Stomach smooth muscle (tissue), 2 donors: ENCODE data around the gene PIKFYVE.

Experiments used
- H3K27ac ChIP-seq: one replicate; pipeline ENCODE4 v1.7.0; 2013; ENCODE audit warnings: mild to moderate bottlenecking, low read length, inconsistent platforms
- H3K27me3 ChIP-seq, 2 donors: one replicate each; pipeline ENCODE4 v1.7.0; 2013; ENCODE audit warnings: low read length in 2 of 2; ENCODE audit not compliant: insufficient read depth in 2 of 2, control insufficient read depth in 1 of 2
- H3K36me3 ChIP-seq, 2 donors: one replicate each; pipeline ENCODE4 v1.7.0; 2013; ENCODE audit warnings: low read length in 2 of 2; ENCODE audit not compliant: control insufficient read depth in 2 of 2, insufficient read depth in 2 of 2
- H3K4me1 ChIP-seq: one replicate; pipeline ENCODE4 v1.7.0; 2013; ENCODE audit warnings: low read length; ENCODE audit not compliant: control insufficient read depth, insufficient read depth
- H3K4me3 ChIP-seq, 2 donors: one replicate each; pipeline ENCODE4 v1.7.0; 2013; ENCODE audit warnings: low read length in 2 of 2
- H3K9ac ChIP-seq, 2 donors: one replicate each; pipeline ENCODE4 v1.7.0; 2013; ENCODE audit warnings: low read length in 2 of 2, mild to moderate bottlenecking in 1 of 2
- H3K9me3 ChIP-seq, 2 donors: one replicate each; pipeline ENCODE4 v1.7.0; 2013; ENCODE audit warnings: low read length in 2 of 2; ENCODE audit not compliant: control insufficient read depth in 2 of 2
- donor health status: healthy.
- donor health status: Pancreatic carcinoma.

The PIKFYVE gene

DNA sequence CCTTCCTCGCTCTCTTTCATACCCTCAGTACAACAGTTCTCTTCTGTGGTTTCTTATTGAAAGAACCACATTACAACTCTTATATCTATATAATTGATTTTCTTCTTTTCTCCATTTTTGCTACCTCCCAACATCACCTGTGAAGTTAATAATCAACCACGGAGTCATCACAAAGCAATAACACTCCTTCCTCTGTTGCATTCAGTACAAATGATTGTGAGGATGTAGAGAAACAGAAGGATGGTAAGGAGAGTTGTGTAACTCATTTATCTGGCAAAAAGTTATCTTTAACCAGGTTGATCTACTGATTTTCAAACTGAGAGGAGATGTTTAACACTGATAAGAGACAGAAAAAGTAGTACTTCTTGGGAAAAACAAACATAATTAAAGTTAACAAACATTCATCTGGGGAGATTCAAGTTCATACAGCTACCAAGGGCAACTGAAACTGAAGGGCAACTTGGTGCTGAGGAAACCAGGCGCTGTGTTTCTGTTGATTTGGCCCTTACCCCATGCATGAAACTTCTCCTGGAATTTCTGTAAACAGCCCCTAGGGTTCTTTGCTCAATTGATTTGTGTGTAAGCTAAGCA is 25.3 kb upstream of the PIKFYVE start:
- peaks cover 16 to 24% of the 10 kb centered on the region in 2 donors for H3K36me3 ChIP-seq
- no peaks in the 10 kb centered on the region for H3K27me3 ChIP-seq
- H3K4me3 ChIP-seq, result no peak overlapping the region
- no peak overlapping the region for H3K9ac ChIP-seq
- H3K4me1 ChIP-seq, result no peaks in the 10 kb centered on the region
- H3K27ac ChIP-seq, result no peak overlapping the region
- no peaks in the 10 kb centered on the region for H3K9me3 ChIP-seq

DNA sequence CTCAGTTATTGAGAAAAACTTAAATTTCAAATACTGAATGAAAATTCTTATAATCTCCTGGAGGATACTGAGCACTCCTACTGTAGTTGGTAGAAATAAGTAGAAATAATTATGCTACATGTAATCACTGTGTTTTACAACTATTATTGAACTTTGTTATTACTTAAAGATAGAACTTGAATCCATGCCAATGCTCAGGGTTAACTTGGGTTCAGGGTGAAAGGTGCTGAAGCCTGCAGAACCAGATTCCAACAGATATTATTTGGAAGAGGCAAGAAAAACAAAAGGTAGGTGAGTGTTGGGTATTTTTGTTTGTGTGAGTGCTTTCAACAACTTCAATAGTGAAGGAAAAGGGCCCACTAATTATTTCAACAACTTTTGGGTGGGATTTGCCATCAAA is 21.6 kb upstream of the PIKFYVE start:
- no peak overlapping the region for H3K27ac ChIP-seq
- no peak overlapping the region for H3K9ac ChIP-seq
- H3K4me1 ChIP-seq, result no peaks in the 10 kb centered on the region
- no peaks in the 10 kb centered on the region for H3K9me3 ChIP-seq
- no peaks in the 10 kb centered on the region for H3K27me3 ChIP-seq
- H3K4me3 ChIP-seq, result no peak overlapping the region
- peaks cover 37% of the 10 kb centered on the region in 2 donors for H3K36me3 ChIP-seq

DNA sequence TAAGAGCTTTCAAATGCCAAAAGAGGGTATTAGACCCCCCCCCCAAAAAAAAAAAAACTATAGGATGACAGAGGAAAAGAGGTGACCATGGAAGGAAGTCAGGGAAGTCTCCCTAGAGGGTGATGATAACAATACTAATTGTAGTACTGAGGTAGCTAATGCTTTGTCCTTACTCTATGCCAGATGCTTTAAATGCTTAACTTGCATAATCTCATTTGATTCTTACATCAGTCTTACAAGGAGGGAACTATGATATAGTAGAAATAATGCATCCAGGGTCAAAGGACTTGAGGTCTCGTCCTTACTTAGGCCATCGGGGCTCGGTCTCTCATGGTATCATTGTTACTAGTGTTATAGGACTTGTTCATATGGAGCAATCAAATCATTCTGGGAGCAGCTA is 20.3 kb upstream of the PIKFYVE start:
- Histone ChIP-seq H3K4me3 (no peak overlapping the region), H3K4me1 (no peaks in the 10 kb centered on the region), H3K27me3 (no peaks in the 10 kb centered on the region), H3K27ac (no peak overlapping the region), H3K36me3 (peaks cover 30 to 38% of the 10 kb centered on the region in 2 donors), H3K9me3 (no peaks in the 10 kb centered on the region), H3K9ac (no peak overlapping the region)

DNA sequence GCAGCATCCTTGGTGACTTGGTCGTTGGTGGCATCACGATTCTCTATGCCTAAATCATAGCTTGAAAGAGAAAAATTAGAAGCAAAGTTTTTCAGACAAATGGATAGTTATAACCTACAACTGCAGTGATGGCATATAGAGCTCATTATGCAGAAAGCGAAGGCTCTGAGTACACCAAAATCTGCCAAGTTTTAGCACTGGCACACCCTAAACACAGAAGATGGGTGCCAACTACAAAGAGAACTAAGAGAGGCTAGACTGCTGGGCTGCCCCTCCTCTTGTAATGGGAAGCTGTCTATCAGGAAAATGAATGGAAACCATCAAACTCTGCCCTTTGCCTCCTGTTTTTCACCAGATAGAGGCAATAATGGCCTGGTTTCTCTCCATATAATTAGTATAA is 17.5 kb upstream of the PIKFYVE start:
- Histone ChIP-seq H3K9ac (no peak overlapping the region), H3K4me1 (peaks cover 3% of the 10 kb centered on the region), H3K36me3 (peaks cover 20 to 43% of the 10 kb centered on the region in 2 donors)

DNA sequence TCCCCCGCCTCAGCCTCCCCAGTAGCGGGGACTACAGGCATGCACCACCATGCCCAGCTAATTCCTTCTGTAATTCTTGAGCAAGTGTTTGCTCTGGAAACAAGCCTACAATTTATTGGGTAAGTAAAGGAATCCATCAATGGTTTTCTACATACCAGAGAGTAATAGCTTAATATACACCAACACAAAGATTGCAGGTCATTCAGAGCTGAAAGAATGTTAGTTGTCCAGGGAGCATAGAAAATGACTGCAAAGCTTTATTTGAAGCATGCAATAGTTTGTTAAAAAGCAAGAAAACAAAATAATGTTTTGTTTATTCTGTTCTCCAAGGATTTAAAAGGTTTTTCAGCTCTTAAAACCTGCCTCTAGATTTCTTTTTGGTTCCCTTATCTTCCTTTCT is 16.8 kb upstream of the PIKFYVE start:
- H3K36me3 ChIP-seq, result peaks cover 20 to 43% of the 10 kb centered on the region in 2 donors

More for the DNA sequence above, 17.5 kb upstream of the PIKFYVE start:
- no peak overlapping the region for H3K27ac ChIP-seq
- H3K27me3 ChIP-seq, result no peaks in the 10 kb centered on the region
- no peaks in the 10 kb centered on the region for H3K9me3 ChIP-seq
- no peak overlapping the region for H3K4me3 ChIP-seq

DNA sequence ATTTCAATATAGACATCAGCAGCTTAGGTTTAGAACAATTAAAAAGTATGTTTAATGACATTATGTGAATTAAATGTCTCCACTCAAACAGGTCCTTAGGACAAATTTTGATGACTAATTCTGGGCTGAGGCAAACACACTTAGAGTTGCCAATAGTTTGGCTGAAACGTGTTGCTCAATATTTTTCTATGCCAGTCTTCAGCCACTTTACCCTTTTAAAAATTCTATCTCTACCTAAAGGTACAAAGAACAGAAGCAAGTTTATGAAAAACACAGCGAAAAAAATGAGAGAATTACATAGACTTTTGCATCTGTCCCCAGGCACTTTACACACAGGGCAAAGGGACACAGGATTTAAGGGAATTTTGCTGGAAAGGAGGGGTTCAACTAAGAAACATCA is 15.7 kb upstream of the PIKFYVE start:
- peaks cover 17 to 40% of the 10 kb centered on the region in 2 donors for H3K36me3 ChIP-seq
- peaks cover 7% of the 10 kb centered on the region for H3K4me1 ChIP-seq
- H3K27ac ChIP-seq, result no peak overlapping the region
- no peaks in the 10 kb centered on the region for H3K27me3 ChIP-seq
- H3K9me3 ChIP-seq, result no peaks in the 10 kb centered on the region
- no peak overlapping the region for H3K4me3 ChIP-seq
- no peak overlapping the region for H3K9ac ChIP-seq

More for the DNA sequence above, 16.8 kb upstream of the PIKFYVE start:
- H3K9me3 ChIP-seq, result no peaks in the 10 kb centered on the region
- H3K4me3 ChIP-seq, result no peak overlapping the region
- no peak overlapping the region for H3K9ac ChIP-seq
- no peak overlapping the region for H3K27ac ChIP-seq
- H3K27me3 ChIP-seq, result no peaks in the 10 kb centered on the region
- H3K4me1 ChIP-seq, result peaks cover 7% of the 10 kb centered on the region

DNA sequence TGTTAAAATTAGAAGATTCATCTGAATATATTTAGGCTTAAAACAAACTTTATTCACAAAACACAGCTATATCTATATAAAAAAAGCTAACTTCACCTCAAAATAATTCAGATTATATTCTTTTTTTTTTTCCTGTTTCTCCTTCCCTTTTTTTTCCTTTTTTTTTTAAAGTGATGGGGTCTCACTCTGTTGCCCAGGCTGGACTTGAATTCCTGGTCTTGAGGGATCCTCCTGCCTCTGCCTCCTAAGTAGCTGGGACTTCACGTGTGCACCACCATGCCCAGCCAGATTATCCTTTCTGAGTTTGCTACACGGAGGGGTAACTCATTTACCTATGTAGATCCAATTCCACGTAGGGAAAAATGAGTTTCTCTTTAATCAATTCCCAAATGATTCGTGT is 15.0 kb upstream of the PIKFYVE start:
- H3K27me3 ChIP-seq, result no peaks in the 10 kb centered on the region
- H3K4me3 ChIP-seq, result no peak overlapping the region
- H3K9me3 ChIP-seq, result no peaks in the 10 kb centered on the region
- no peak overlapping the region for H3K27ac ChIP-seq
- peaks cover 17 to 34% of the 10 kb centered on the region in 2 donors for H3K36me3 ChIP-seq
- H3K4me1 ChIP-seq, result peaks cover 10% of the 10 kb centered on the region
- H3K9ac ChIP-seq, result no peak overlapping the region

DNA sequence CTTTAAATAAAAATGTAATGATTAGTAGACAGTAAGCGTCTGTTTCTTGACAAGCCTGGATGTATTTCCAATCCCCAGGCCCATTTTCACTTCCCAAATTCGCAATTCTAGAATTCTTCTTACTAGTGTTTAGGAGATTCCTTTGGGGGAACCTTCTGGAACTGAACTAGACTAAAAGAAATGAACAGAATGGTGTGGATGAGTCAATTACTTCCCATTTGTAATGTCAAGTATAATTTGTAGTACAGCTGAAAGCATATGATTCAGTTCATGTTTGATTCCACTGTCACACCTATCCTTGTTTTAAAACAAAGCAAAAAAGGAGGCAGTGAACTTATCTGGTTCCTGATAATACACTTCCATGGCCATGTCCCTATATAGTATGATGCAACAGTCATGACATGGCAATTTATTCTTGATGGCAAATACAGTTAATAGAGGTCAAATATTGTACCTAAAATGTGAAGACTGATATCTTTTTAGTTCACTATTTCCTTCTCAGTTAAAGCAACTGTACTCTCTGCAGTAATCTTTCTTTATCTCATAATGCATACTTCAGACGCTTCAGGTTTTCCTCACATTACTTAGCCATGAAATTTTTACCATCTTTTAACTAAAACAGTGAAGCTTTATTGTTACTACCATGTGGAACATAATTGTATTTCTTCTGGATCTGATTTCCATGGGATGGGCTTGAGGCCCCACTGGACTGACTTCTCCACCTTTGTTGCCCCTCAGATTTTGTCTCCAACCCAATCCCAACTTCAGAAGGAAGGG is 13.2 kb upstream of the PIKFYVE start:
- Histone ChIP-seq H3K9ac (no peak overlapping the region), H3K27ac (no peak overlapping the region), H3K9me3 (no peaks in the 10 kb centered on the region), H3K4me3 (peak overlapping the region in 1 of 2 donors; percentile 98), H3K4me1 (peaks cover 10% of the 10 kb centered on the region), H3K36me3 (peaks cover 9 to 20% of the 10 kb centered on the region in 2 donors), H3K27me3 (no peaks in the 10 kb centered on the region)

DNA sequence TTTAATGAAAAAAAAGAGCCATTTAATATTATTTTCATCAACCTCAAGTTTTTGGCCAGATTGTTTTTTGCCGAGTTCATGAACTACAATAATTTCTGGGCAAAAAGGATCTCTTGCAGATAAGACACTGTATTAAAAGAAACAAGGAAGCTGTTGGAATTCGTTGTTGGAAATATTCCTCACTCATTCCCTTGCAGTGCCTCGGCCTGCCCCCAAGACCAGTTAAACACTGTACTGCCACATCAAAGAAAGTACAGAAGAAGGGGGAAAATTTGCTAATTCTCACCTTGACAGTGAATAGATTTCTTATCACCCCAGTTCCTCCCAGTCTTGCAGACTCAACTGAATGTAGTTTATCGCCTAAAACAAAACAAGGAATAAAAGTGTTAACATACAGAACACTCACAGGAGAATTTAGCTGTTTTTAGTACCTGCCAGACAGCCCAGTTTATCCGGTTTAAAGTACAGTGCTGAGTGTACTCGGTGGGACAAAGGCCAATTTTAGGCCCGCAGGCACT is 12.4 kb upstream of the PIKFYVE start:
- Histone ChIP-seq H3K9me3 (no peaks in the 10 kb centered on the region), H3K4me1 (peaks cover 10% of the 10 kb centered on the region), H3K4me3 (peak overlapping the region; percentile 78 to 98), H3K9ac (peak overlapping the region; percentile 62 to 64), H3K27me3 (no peaks in the 10 kb centered on the region), H3K27ac (peak overlapping the region; percentile 73), H3K36me3 (peaks cover 2 to 12% of the 10 kb centered on the region in 2 donors)

DNA sequence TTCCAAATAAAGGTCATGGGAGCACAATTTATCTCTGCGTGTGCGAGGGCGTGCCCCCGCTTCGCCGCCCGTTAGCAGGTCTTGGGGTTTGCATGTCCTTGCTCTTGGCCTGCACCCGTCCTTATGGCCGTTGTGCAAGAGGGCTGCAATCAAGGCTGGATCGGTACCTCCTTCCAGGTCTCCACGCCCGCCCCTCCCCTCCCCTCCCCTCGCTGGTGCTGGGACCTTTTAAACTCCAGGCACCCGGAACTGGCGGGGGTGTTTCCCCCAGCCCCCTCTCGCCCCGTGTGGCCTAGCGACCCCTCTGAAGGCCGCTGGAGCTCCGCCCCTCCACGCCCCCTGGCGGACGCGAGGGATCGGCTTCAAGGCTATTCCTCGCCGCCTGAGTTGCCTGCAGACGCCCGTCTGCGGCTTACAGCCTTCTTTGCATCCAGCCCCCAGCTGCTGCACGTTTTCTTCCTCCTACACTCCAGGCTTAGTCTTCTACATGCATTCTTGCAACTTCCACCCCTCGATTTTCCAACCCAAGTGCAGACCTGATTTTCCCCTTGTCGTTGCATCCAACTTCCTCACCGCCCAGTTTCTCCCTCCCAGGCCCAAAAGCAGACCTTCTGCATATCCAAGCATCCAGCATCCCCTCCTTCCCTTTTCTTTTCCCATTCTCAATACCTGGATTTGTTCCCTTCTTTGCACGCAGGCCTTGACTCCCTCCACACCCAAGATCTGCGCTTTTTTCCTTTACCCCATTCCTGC is 11.8 kb upstream of the PIKFYVE start:
- Histone ChIP-seq H3K36me3 (peaks cover 0 to 12% of the 10 kb centered on the region in 2 donors), H3K4me3 (peak overlapping the region; percentile 78 to 98), H3K9me3 (no peaks in the 10 kb centered on the region), H3K4me1 (peaks cover 10% of the 10 kb centered on the region), H3K9ac (peak overlapping the region; percentile 64), H3K27me3 (no peaks in the 10 kb centered on the region), H3K27ac (peak overlapping the region; percentile 73)
